Measurements from ENCODE around the gene CNTNAP2. TPM values are rescaled to one million over a fixed set of nuclear protein-coding genes. Genes with fewer than 3 reads are reported as not detected.
A peak's percentile ranks its signal among the peaks of the same experiment; 100 is the strongest.

The CNTNAP2 gene
- polyA plus RNA-seq, 10 donors: 5.6 to 19.6 (median 11.4) TPM

DNA sequence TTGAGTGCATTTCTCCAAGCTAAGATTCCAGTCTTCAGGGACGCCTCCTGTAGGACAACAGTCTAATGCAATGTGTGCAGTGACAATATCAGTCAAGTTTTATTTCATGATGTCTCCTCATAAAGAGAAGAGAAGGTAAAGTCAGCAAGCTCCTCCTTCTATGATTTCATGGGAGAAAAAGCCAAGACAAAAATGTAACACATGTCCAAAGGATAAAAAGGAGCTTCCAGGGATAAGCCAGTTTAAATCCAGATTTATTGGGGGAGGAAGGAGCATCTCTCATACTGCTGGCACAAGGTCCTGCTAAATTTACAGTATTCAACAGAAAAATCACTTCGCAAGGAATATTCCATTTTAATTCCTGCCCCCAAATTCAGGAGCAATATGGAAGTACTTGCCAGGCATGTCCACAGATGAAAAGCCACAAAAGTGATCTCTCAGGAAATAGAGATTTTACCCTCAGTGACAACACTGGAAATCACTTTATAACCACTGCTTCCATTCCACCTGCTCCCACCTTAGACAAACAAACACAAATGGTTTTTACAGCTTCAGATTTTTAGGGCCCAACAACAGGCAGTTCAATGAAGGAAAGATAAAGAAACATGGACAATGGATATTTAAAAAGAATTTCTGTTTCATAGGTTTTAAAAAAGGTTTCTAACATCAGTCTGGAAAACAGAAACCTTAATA lies 1796.5 kb downstream of the CNTNAP2 start:
- DNase-seq: peak in 2 of 3 donors; percentile 7 to 50

DNA sequence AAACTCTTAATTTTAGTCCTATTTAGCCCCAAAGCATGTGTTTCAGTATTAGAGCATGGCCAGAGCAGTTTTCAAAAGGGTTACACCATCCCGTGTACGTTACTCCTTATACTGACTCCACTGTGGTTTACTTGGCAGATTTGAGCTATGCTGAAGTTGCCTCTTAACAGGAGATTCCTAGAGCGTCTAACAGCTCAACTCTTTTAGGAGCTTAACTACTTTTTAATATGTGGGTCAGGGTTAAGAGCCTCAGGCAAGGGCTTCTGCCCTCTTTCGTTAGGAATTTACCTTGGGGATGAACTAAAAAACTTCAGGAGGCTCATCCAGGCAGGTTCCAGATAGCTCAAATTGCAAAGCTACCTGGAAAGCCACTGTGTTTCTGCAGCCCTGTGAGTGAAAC lies 1799.2 kb downstream of the CNTNAP2 start:
- DNase-seq: peak in 2 of 3 donors; percentile 11 to 40

DNA sequence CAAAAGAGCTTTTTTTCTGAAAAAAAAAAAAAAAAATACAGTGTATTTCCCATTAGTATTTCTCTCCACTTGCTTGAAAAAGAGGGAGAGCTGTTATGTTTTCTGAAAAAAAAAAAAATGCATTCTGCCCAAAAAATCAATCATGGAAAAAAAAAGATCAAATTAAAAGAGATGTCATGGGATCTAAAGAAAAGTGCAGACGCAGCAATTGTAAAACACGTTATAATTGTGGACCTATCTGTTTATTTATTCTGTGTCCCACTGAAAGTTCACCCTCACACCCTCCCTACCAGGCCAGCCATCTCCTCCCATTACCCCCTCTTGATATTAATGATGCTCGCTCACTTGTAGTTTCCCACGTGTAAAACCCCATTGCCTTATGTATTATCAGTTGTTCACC lies 1800.0 kb downstream of the CNTNAP2 start:
- DNase-seq: no peak

DNA sequence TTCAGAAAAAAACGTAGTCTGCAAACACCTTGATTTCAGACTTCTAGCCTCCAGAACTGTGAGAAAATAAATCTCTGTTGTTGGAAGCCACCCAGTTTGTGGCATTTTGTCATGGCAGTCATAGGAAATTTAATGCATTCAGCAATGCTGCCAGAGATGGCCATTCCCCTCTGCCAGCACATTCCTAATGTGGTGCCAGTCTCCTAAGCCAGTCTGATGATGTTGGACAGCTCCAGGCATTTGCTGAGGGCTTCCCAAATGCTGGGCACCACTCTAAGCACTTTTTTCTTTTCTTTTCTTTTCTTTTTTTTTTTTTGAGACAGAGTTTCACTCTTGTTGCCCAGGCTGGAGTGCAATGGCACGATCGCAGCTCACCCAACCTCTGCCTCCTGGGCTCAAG lies 1807.2 kb downstream of the CNTNAP2 start:
- DNase-seq: peak in 2 of 3 donors; percentile 20 to 25

GRCh38 chr7:147937428-147937827 lies 1820.8 kb downstream of the CNTNAP2 start:
- no peak for DNase-seq

DNA sequence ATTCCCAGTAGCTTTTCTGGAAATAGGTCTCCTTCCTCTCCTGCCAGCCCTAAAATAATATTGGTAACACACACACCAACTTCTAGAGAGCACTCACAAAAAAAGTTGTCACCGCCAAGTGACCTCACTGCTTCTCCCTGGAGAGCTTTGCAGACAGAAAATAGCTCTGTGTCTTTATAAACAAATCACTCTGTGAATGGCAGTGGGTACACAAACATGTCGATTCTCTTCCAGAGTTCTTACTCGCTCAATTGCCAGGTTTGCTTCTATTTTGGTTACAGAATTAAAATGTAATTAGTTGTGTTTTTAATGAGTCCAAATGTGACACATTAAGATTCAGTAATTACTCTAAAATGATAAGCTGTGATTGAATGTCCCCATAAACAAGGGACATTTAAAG lies 1824.8 kb downstream of the CNTNAP2 start:
- DNase-seq: peak in 1 of 3 donors; percentile 7

- DNase-seq: no peak
Measured at GRCh38 chr7:147944321-147944720, 1827.7 kb downstream of the CNTNAP2 start.

DNA sequence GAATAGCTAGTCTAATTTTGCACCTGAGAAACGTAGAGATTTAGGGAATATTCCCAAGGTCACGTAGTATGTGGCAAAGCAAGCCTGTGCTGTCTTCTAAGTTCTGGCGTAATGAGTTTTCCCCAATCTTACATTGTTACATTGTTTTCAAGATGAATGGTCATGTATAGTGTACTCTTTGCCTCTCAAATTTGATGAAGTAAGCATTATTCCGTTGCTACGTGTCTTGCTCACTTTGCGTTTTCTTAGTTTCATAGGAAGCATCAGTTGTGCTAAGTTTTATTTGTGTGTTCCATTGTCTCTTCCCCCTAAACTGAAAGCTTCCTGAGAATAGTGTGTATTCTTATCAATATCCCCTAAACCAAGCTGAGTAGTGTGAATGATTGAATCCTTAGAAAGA lies 1836.3 kb downstream of the CNTNAP2 start:
- no peak for DNase-seq

- DNase-seq: no peak
Measured at GRCh38 chr7:147968046-147968610, 1851.5 kb downstream of the CNTNAP2 start.

DNA sequence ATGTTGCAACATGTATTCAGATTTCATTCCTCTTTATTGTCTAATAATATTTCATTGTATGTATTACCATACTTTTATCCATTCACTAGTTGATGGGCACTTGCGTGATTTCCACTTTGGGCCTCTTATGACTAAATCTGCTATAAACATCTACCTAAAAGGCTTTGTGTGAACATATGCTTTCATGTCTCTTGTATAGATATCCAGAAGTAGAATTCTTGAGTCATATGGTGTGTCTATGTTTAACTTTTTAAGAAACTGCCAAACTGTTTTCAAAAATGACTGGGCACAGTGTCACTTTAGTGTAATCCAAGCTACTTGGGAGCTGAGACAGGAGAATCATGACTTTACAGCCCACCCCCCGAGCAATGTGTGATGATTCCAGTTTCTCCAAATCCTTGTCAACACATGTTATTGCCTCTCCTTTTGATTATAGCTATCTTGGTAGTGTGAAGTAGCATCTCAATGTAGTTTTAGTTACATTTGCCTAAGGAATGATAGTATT lies 1855.1 kb downstream of the CNTNAP2 start:
- DNase-seq: no peak

- DNase-seq: no peak
Measured at GRCh38 chr7:147978201-147978600, 1861.6 kb downstream of the CNTNAP2 start.

DNA sequence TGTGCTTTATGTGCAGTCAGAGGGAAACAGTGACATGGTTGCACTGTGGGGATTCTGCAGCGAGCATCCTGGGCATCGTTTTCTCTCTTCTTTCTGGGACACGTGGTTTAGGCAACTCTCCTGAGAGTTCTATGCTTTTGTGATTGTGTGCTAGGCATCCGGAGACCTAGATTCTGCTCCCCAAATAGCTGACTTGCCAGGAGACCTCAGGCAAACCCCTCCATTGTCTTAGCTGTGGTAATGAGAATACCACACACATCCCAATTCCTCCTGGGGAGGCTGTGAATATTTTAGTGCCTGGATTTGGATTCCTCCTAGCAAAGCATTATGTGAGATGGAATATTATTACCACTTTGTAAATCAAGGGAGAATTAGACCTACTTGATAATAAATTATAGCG lies 1862.0 kb downstream of the CNTNAP2 start:
- no peak for DNase-seq

DNA sequence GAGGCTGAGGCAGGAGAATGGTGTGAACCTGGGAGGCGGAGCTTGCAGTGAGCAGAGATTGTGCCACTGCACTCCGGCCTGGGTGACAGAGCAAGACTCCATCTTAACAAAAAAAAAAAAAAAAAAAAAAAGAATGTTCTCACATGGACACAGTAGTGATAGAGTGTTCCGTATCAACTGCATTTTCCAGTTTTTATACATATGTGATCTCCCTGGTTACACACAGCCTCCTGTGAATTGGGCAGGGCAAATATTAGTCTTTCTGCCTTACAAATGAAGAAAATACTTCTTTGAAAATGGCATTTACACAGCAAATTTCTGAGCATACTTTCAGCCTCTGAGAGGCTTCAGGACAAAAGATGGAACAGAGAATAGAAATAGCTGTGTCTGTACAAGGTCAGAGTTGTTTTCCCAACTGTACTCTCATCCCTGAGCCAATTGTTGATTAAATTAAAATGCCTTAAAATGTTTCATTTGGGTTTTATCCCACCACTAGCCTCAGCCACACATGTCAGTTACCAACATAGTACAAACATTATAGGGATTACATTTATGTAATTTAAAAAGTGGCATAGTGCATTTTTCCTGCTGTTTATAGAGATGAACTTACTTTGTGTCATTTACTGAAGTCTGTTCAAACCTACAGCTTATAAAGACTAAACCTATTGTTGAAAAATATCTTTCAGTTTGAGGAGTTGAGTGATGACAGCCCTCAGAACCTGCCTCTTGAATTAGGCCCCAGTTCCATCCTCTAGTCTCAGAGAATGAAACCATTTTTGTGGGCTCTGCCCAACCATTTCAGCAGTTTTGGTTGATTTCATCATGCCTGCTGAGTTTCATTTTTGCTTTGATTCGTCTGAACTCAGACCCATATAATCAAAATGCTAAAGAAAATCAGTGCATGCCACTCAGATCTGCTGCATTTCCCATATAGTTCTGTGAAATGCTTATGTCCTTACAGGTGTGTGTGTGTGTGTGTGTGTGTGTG lies 1864.5 kb downstream of the CNTNAP2 start:
- DNase-seq: no peak

DNA sequence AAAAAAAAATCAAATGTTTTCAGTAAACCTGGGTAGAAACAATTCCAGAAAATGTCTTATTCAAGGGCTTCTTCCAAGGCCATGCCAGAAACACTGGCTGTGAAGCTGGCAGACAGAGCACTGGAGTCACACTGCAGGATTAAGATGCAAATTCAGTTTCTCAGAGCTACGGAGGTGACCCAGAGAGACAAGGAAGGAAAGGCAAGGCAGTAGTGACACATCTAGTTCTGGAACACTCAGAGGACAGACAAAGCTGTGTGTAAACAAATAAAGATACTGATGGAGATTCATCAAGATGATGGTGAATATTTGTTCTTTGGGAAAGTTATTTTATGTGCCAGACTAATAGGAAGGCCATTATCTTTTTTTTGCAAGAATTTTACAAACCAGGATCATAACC lies 1865.7 kb downstream of the CNTNAP2 start:
- no peak for DNase-seq

GRCh38 chr7:147984265-147984664 lies 1867.7 kb downstream of the CNTNAP2 start:
- DNase-seq: no peak

GRCh38 chr7:147990079-147990478 lies 1873.5 kb downstream of the CNTNAP2 start:
- no peak for DNase-seq

DNA sequence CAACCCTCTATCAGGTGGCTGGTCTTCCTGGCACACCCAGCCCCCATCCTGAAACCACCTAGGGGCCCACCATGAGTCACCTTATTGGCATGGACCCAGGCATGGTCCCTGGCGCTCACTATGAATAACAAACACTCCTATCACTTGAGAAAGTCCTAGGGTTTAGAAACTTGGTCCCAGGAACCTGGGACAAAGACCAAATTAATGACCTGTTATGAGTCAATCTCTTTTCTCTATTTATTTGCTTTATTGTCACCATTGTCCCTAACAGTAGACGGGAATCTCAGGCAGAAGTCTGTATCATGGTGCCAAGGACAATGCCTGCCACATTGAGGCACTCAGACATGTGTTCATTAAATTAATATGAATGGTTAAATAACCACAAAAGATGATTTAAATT lies 1874.3 kb downstream of the CNTNAP2 start:
- no peak for DNase-seq

DNA sequence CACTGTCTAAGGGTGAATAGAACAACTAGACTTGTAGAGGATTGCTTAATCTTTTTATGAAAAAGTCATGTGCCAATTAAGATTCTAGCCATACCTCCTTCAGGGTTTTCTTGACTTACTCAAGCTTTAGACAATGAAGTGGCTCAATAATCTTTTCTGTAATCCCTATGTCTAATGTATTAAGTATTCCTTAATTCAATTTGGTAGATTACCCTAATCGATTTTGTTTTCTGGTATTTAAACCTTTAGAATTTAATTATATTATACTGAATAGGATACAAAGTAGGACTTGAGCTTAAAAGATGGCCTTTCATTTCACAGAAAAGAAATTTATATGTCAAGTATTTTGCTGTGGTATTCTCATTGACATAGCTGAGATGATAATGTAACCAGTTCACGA lies 1876.1 kb downstream of the CNTNAP2 start:
- no peak for DNase-seq

GRCh38 chr7:147997636-147998035 lies 1881.0 kb downstream of the CNTNAP2 start:
- no peak for DNase-seq

DNA sequence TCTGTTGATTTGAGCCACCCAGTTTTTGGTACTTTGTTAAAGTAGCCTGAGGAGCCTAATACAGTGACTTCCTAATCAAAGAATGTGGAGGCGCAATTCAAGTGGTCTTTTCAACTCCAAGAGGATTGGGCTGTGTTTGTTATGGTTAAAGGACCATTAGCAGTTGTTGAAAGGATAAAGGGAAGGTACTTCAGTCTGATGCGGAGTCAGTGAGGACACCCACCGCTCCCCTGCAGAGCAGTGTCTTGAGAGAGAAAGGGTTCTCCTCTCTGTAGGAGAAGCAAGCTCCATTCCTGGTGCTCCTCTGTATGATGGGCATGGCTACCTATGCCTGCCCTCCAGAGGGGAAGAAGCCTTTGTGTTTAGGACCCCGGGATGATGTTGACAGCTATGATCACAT lies 1883.4 kb downstream of the CNTNAP2 start:
- no peak for DNase-seq

- no peak for DNase-seq
Measured at GRCh38 chr7:148011753-148012152, 1895.2 kb downstream of the CNTNAP2 start.

- DNase-seq: no peak
Measured at GRCh38 chr7:148014001-148014400, 1897.4 kb downstream of the CNTNAP2 start.
